WTC11 (cell line): ENCODE results near the gene SYTL5.

Source experiments
- CTCF ChIP-seq: fragments of 200-600 bp; IDR thresholded peaks from 2 replicates; pipeline ENCODE4 v1.8.0; 2022; ENCODE audit warnings: antibody characterized with exemption
- IRF2 ChIP-seq: sonication (generic); formaldehyde crosslinking; IDR thresholded peaks from 2 replicates; pipeline ENCODE4 v1.8.0; 2022; ENCODE audit warnings: low read depth, missing genetic modification reagents, borderline replicate concordance
- MAX ChIP-seq: sonication (generic); formaldehyde crosslinking; IDR thresholded peaks from 2 replicates; pipeline ENCODE4 v1.8.0; 2022; ENCODE audit warnings: mild to moderate bottlenecking, missing genetic modification reagents
- ZSCAN18 ChIP-seq: fragments of 250-450 bp; sonication (Bioruptor Pico); IDR thresholded peaks from 2 replicates; pipeline ENCODE4 v2.1.2; 2022; ENCODE audit warnings: mild to moderate bottlenecking, moderate library complexity

GRCh38 chrX:37961118-37961517 lies 45.2 kb upstream of the SYTL5 start:
- TF ChIP-seq CTCF, result no peak
- TF ChIP-seq MAX (CRISPR knock-in tag), result no peak
- no peak for TF ChIP-seq IRF2 (CRISPR knock-in tag)
- no peak for TF ChIP-seq ZSCAN18 (CRISPR knock-in tag)
